ENCODE data around the gene CCDC197.

Gene CCDC197

GRCh38 chr14:93977790-93978581, 19.1 kb upstream of the CCDC197 start:
- DNase-seq (ENCODE audit: low read depth) = peak; percentile 56

GRCh38 chr14:93978735-93979134, 18.4 kb upstream of the CCDC197 start:
- no peak for DNase-seq (ENCODE audit: low read depth)

DNA sequence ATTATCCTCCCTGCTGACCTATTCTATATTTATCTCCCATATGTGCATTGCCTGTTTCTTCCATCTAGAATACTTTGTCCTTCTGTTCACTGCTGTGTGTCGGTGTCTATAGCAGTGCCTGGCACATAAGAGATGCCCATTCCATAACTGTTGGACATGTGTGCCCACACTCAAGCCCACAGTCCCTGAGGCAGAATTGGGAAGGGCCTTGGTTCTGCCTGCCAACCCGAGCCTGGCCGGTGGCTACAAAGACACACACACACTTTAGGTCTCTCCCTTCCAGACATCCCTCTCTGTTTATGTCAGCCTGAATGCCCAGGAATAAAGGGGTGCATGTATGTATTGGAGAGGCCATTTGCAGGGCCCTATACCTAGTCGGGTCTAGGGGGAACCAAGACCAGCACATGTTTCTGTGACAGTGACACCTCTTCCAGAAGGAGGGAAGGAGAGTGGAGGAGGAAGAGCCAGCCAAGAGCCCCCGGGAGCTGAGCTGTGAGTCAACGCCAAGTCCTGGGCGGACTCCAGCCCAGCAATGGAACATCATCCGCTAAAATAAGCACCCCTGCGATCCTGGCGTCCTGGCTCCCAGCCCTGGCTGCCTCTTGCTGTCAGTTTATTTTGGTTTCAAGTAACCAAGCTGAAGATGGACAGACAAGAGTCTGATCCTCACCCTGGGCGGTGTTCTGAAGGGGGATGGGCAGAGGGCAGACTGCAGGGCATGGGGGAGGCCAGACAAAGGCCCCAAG, 16.5 kb upstream of the CCDC197 start:
- DNase-seq (ENCODE audit: low read depth) = no peak

GRCh38 chr14:93981316-93982229, 15.5 kb upstream of the CCDC197 start:
- no peak for DNase-seq (ENCODE audit: low read depth)

GRCh38 chr14:93982230-93983007, 14.7 kb upstream of the CCDC197 start:
- DNase-seq (ENCODE audit: low read depth) = no peak

DNA sequence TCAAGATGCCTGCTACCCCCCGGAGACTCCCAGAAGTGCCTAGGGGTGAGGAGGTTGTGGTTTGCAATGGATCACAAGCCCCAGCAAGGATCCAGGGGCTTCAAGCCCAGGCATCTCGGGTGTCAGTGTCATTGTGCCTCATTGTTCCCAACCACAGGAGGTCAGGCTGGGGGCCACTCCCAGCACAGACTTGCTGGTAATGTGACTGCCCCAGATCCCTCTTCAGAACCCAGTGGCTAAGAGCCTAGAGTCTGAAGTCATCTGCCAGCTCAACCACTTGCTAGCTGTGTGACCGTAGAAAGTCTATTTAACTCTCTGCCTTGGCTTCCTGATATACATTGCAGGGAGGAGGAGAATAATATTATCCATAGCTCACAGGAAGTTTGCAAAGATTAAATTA, 13.0 kb upstream of the CCDC197 start:
- DNase-seq (ENCODE audit: low read depth) = no peak

DNA sequence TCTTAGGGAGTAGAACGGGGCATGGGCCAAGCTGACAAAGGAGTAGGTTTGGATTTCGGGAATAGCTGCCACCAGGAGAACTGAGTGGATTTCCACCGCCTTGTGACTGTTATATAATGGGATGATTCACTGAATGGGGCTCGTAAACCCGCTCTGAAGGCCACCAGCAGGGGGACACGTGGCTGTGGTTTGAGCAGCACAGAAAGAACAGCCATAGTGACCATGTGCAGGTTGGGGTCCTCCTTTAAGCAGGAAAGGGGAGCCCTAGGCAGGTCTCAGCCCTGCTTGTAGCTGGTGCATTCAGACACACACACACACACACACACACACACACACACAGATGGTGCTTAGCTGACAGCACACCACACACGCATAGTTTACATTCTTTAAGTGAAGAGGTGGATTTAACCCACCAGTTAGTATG, 12.1 kb upstream of the CCDC197 start:
- no peak for DNase-seq (ENCODE audit: low read depth)

DNA sequence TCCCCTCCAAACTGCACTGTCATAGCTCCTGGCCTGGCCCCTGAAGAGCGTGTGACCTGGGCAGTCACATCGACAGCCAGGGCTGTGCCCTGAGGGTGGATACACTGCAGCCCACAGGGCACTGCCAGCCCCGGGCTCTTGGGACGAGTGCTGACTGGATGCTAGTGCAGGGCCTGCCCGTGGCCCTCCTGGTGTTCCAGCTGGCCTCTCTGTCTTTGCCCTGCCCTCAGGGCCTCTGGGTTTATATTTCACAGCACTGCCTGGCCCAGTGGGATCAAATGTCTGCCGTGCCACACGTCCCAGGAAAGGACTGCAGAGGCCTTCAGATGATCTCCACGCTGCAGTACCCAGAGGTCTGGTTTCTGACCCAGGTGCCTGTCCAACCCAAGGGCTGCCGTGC, 10.1 kb upstream of the CCDC197 start:
- no peak for DNase-seq (ENCODE audit: low read depth)

DNA sequence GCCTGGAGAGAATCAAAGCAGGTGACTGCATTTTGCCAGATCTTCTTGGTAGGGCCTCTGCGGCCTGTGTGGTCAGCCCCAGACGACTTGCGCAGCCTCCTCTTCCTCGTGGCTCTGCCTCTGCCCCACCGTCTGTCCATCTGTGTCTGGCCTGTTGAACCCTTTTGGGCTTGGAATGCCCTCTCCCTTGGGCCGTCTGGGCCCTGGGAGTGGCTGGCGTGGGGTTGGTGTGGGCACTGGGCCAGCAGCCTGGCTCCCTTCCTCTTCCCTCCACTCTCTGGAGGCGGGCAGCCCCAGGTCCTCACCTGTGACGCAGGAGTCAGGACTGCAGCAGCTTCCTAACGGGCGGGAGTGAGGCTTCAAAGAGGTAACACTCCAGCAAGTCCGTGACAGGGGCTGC, 9.7 kb upstream of the CCDC197 start:
- DNase-seq (ENCODE audit: low read depth) = no peak

DNA sequence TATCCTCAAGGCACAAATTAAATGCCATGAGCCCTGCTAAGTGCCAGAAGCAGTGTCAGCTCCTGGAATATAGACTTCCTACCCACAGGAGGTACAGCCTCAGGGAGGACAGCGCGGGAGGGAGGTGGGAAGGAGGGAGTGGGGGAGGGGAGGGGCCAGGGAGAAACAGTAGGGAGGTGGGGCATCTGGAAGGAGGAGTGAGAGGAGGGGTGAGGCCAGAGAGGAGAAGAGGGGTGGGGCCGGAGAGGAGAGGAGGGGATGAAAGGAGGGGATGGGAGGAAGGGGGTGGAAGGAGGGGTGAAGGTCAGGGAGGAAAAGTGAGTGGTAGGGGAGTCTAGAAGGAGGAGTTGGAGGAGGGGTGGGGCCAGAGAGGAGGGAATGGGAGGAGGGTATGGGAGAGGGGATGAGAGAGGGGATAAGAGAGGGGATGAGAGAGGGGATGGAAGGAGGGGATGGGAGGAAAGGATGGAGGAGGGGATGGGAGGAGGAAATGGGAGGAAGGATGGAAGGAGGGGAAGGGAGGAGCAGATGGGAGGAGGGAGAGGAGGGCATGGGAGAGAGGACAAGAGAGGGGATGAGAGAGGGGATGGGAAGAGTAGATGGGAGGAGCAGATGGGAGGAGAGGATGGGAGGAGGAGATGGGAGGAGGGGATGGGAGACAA, 9.2 kb upstream of the CCDC197 start:
- no peak for DNase-seq (ENCODE audit: low read depth)

DNA sequence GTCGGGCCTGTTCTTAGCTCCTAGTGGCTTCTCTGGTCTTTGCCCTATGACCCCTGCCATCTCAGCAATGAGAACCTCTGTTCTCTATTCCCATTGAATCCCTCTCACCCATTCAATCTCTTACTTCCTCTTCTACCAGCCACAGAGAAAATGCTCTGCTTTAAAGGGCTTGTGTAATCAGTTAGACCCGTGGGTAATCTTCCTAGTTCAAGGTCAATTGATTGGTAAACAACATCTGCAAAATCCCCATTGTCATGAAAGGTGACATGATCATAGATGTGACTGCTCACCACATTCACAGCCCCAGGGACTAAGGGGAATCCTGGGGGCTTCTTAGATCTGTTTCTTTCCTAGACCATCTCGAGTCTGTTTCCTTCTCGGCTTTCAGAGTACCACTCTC, 7.2 kb upstream of the CCDC197 start:
- DNase-seq (ENCODE audit: low read depth) = no peak

DNA sequence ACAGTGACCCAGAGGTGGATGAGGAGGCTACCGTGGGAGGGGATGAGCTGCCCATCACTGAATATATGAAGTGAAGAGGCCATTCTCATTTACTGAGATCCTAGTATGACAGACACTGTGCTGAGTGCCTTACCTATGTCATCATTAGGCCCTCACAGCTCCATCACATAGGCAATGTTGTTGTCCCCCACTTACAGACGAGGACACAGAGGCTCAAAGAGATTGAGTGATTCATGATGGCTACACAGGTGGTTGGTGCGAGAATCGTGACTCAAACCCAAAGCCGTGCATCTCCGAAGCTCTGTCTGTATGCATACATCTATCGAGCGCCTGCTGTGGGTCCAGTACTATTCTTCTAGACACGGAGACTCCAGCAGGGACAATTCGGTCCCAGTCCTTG, 5.9 kb upstream of the CCDC197 start:
- DNase-seq (ENCODE audit: low read depth) = no peak

GRCh38 chr14:93991649-93992048, 5.5 kb upstream of the CCDC197 start:
- no peak for DNase-seq (ENCODE audit: low read depth)

DNA sequence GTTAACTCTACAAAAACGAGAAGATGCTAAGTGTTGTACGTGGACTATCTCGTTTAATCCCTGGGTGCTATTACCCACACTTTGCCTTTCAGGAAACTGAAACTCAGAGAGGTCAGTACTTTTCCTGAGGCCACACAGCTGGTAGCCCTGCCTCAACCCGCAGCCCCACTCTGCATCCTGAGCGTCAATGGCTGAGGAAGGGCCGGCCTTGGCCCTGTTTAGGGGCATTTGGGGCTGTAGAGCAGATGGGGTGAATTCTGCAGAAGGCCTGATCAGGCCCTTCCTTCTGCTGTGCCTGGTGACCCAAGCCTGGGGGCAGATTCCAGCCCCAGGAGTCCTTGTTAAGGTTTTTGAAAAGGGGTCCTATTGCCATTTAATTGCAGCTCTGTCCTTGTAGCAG, 3.7 kb upstream of the CCDC197 start:
- DNase-seq (ENCODE audit: low read depth) = no peak

- no peak for DNase-seq (ENCODE audit: low read depth)
Observed at GRCh38 chr14:93994919-93995682, 2.0 kb upstream of the CCDC197 start.

- no peak for DNase-seq (ENCODE audit: low read depth)
Observed at GRCh38 chr14:93996130-93996695, 888 bp upstream of the CCDC197 start.

GRCh38 chr14:93997916-93998870, 1.1 kb downstream of the CCDC197 start:
- no peak for DNase-seq (ENCODE audit: low read depth)

DNA sequence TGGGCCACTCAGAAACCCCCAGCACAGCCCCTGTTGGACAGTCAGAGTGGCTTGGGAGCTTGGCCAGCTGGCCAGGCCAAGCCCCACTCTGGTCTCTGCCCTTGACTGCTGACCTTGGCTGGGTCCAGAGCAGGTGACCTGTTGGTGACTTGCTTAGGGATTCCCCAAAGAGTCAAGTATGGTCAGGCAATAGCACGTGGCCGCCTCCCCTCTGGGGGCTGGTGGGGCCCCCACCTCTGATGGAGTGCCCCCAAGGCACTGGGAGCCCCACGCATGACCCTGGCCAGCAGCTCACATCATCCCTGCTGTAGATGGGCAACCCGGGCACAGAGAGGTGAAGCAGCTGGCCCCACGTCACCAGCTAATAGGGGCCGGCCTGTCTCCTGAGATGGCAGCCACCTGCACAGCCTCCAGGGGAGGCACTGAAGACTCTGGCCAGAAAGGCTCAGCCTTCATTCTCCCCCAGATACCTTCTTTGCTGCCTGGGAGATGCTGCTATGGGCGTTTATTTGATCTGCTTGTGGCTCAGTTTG, 1.8 kb downstream of the CCDC197 start:
- DNase-seq (ENCODE audit: low read depth) = no peak

DNA sequence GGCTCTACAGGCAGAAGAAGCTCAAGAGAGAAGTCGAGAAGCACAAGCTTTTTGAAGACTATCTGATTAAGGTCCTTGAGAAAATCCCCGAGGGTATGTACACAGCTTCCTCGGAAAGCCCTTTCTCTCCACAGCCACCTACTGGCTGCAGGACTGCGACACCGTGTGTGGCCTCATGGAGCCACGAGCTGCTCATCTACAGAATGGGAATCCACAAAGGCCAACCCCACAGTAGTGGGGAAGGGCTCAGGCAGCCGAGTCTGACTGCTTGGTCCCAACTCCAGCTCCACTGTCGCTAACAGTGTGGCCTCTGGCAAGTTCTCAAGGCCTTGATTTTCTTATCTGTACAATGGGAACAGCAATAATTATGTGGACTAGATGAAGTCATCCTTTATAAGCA, 2.5 kb downstream of the CCDC197 start:
- DNase-seq (ENCODE audit: low read depth) = no peak

Data from T-helper 22 cell (primary cell).